Thoracic aorta (tissue), 2 donors: Measurements from ENCODE around the gene EFCAB7. TPM values are rescaled to one million over a fixed set of nuclear protein-coding genes. Genes with fewer than 3 reads are reported as not detected.

Experiments used
- ATAC-seq: fragments of 150-250 bp; one replicate; pipeline ENCODE4 v1.8.0; 2017; ENCODE audit warnings: low read depth; ENCODE audit not compliant: insufficient number of reproducible peaks, low FRiP score
- DNase-seq: peaks from one replicate; pipeline ENCODE4 v3.0.0-alpha.2; 2020; ENCODE audit warnings: low spot score
- H3K27ac ChIP-seq, 2 donors: fragments of 200-600 bp; sonication (generic); 1 replicate in 1 of 2; 2 replicates in 1 of 2; pipeline ENCODE4 v1.5.1; 2016; ENCODE audit warnings: mild to moderate bottlenecking in 2 of 2, moderate library complexity in 2 of 2
- H3K27me3 ChIP-seq: fragments of 200-600 bp; sonication (generic); replicated peaks from 2 replicates; pipeline ENCODE4 v1.6.0; 2016; ENCODE audit warnings: mild to moderate bottlenecking; ENCODE audit not compliant: insufficient read depth
- H3K36me3 ChIP-seq: fragments of 200-600 bp; sonication (generic); one replicate; pipeline ENCODE4 v1.5.1; 2016
- H3K4me1 ChIP-seq, 2 donors: fragments of 200-600 bp; sonication (generic); 1 replicate in 1 of 2; 2 replicates in 1 of 2; pipeline versions ENCODE4 v1.5.1 to v1.6.0; 2016; ENCODE audit warnings: low read depth in 2 of 2, mild to moderate bottlenecking in 1 of 2; ENCODE audit not compliant: control insufficient read depth in 1 of 2
- H3K4me3 ChIP-seq: fragments of 200-600 bp; sonication (generic); 2 replicates; pipeline ENCODE4 v1.5.1; 2016; ENCODE audit warnings: mild to moderate bottlenecking
- H3K9me3 ChIP-seq: fragments of 200-600 bp; sonication (generic); 2 replicates; pipeline ENCODE4 v1.5.1; 2016
- total RNA-seq, 2 donors: library from RNA; depleted of rRNA; stranded (reverse); fragments of >200 nt; gene quantifications; one replicate each; pipeline versions ENCODE4 v1.1.0 to v1.2.3, GENCODE V29; 2016
- TF ChIP-seq, protein P1 (sequence below): fragments of 200-600 bp; sonication (generic); IDR thresholded peaks from one replicate; pipeline ENCODE4 v1.5.1; 2019; ENCODE audit warnings: antibody characterized with exemption

The EFCAB7 gene
- total RNA-seq, 2 donors from 2014 or later, result 3.4 to 4.7 TPM

- H3K27me3 ChIP-seq, result no peaks in the 10 kb centered on the region
- H3K4me3 ChIP-seq, result no peak overlapping the region
- ATAC-seq, result no peak
- H3K27ac ChIP-seq, result no peak overlapping the region
- no peaks in the 10 kb centered on the region for H3K36me3 ChIP-seq
- DNase-seq, result no peak
- no peaks in the 10 kb centered on the region for H3K4me1 ChIP-seq
- TF ChIP-seq, protein P1, sequence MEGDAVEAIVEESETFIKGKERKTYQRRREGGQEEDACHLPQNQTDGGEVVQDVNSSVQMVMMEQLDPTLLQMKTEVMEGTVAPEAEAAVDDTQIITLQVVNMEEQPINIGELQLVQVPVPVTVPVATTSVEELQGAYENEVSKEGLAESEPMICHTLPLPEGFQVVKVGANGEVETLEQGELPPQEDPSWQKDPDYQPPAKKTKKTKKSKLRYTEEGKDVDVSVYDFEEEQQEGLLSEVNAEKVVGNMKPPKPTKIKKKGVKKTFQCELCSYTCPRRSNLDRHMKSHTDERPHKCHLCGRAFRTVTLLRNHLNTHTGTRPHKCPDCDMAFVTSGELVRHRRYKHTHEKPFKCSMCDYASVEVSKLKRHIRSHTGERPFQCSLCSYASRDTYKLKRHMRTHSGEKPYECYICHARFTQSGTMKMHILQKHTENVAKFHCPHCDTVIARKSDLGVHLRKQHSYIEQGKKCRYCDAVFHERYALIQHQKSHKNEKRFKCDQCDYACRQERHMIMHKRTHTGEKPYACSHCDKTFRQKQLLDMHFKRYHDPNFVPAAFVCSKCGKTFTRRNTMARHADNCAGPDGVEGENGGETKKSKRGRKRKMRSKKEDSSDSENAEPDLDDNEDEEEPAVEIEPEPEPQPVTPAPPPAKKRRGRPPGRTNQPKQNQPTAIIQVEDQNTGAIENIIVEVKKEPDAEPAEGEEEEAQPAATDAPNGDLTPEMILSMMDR, result no peak
- H3K9me3 ChIP-seq, result no peaks in the 10 kb centered on the region
Observed at GRCh38 chr1:63487336-63488065, 35.8 kb upstream of the EFCAB7 start.

- H3K36me3 ChIP-seq, result no peaks in the 10 kb centered on the region
- no peak overlapping the region for H3K27ac ChIP-seq
- TF ChIP-seq, protein P1, result no peak
- ATAC-seq, result no peak
- H3K4me1 ChIP-seq, result no peaks in the 10 kb centered on the region
- no peak overlapping the region for H3K4me3 ChIP-seq
- no peak for DNase-seq
- no peaks in the 10 kb centered on the region for H3K27me3 ChIP-seq
- no peaks in the 10 kb centered on the region for H3K9me3 ChIP-seq
Observed at GRCh38 chr1:63497577-63497976, 25.7 kb upstream of the EFCAB7 start.

GRCh38 chr1:63498106-63498505 is 25.2 kb upstream of the EFCAB7 start:
- Histone ChIP-seq H3K36me3 (no peaks in the 10 kb centered on the region), H3K27ac (no peak overlapping the region), H3K27me3 (no peaks in the 10 kb centered on the region), H3K9me3 (no peaks in the 10 kb centered on the region), H3K4me1 (no peaks in the 10 kb centered on the region), H3K4me3 (no peak overlapping the region)
- DNase-seq (no peak), ATAC-seq (no peak)
- TF ChIP-seq, protein P1, result no peak

GRCh38 chr1:63501256-63501655 is 22.1 kb upstream of the EFCAB7 start:
- no peaks in the 10 kb centered on the region for H3K9me3 ChIP-seq
- H3K36me3 ChIP-seq, result no peaks in the 10 kb centered on the region
- H3K4me1 ChIP-seq, result no peaks in the 10 kb centered on the region
- no peak for ATAC-seq
- H3K27me3 ChIP-seq, result no peaks in the 10 kb centered on the region
- no peak overlapping the region for H3K4me3 ChIP-seq
- no peak overlapping the region for H3K27ac ChIP-seq
- no peak for DNase-seq
- TF ChIP-seq, protein P1, result no peak

DNA sequence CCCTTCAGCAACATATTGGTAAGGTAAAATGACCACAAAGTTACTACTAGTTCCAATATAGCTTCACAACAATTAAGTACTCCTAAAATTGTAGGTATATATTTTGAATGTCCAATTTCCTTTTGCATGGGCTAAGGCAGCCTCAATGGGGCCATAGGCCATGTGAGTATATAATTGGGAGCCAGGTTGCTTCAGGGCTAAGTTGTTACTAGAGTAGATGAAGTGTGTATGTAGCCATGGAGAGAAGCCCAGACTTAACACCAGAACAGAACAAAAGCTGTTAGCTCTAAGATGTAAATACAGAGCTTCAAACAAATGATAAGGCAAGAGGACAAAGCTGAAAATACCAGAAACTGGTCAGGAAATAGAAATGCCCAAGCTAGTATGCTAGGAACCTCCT is 16.5 kb upstream of the EFCAB7 start:
- ATAC-seq (no peak), DNase-seq (no peak)
- Histone ChIP-seq H3K9me3 (no peaks in the 10 kb centered on the region), H3K4me3 (no peak overlapping the region), H3K4me1 (no peaks in the 10 kb centered on the region), H3K27ac (no peak overlapping the region), H3K36me3 (peaks cover 11% of the 10 kb centered on the region), H3K27me3 (no peaks in the 10 kb centered on the region)
- TF ChIP-seq, protein P1, result no peak
